HG02840 (cell line): ENCODE results near the gene BAZ1A.
"Not testable (repeated sequence)": the region's sequence is repeated elsewhere in the genome, so short reads cannot be mapped to it uniquely, and the experiment has no call there.

ENCODE experiments used
- ATAC-seq: cut with Tn5 transposase; IDR thresholded peaks from one replicate; pipeline ENCODE4 v1.9.1; 2021; ENCODE audit warnings: mild to moderate bottlenecking, moderate library complexity, moderate number of reproducible peaks; ENCODE audit not compliant: unreplicated experiment, low FRiP score

The BAZ1A gene

DNA sequence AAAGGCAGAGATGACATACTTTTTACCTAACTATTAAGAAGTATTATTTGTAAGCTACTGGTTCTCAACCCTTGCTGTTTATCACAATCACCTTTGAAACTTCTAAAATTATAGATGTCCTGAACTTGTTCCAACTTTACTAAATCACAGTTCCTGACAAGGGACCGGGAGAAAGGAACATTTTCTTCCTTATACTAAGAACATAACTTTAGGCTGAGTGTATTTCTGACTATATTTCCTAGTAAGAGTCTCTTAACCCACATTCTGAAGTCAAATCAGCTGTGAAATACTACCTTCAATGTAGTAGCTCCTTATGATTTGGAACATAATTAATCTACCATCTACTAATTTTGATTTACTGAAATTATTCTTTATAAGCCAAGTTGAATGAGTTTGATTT, 80.2 kb downstream of the BAZ1A start:
- ATAC-seq, result no peak

DNA sequence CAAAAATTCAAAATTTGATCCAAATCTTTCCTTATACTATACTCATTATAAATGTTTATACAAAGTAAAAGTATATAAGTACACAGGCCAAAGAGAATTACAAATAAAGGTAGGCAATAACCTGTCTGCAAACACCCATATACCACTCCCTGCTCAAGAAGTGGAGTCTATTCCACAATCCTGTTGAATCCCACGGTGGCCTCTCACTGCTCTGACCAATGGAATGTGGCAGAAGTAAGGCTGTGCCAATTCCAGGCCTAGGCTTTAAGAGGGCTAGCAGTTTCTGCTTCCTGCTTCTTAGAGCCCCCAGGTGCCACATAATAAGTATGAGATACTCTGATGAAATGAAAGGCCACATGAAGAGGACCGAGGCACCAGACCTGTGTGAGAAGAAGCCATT, 80.9 kb downstream of the BAZ1A start:
- no peak for ATAC-seq

DNA sequence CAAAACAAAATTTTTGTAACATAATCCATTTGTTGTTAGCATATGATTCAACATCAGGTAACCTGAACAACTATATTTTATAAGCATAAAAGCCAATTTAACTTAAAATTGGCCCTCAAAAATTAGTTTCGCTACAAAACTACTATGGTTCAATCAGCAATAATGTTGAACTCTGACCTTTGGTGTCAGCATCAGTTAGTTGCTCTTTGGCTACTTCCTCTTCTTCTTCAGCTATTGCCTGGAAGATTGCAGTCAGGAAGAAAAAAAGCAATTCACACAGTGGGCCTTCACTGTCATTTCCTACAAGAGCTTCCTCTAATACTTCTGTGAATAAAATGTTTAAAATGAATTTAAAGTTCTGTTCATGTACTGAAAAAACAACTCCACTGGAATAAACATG, 82.6 kb downstream of the BAZ1A start:
- ATAC-seq, result no peak

DNA sequence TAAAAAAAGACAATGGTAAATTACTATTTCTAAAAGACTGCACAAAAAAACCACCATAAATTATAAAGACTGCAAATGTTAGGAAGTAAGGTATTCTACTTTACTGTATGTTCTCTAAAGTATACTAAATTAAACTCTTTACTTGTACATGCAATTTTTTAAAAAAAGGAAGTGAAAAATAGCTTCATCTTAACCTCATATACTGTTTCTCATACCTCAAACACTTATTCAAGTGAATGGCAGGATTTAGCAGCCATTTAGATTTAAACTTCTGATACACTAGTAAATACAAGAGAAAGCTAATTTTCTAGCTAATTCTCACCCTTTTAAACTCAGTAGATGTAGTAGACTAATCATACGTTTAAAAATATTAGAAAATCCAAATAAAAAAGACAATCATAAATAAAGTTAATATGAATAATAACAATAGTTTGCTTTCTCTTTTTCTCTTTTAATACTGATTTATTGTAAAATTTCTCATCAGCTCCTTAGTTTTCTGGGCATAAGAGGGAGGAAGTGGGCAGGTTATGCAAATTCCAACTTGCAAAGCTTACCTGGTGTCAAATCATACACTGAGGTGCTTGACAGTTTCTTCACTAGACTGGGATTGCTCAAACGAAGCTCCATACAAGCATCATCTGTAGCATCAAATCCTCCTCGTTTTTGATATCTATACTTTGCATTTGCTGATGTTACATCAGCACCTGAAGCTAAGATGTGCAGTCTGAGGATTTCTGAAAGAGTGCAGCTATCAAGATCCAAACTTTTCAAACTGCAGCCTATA, 89.7 kb downstream of the BAZ1A start:
- no peak for ATAC-seq

DNA sequence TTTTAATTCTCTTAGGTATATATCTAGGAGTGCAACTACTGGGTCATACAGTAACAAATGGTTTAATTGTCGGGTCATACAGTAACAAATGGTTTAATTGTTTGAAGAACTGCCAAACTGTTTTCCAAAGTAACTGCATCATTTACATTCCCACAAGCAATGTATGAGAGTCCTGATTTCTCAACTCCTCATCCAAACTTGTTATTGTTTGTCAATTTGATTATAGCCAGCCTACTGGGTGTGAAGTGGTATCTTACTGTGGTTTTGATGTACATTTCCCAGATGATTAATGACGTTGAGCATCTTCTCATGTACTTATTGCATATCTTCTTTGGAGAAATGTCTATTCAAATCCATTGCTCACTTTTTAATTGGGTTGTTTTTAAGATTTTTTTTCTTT, 93.1 kb downstream of the BAZ1A start:
- no peak for ATAC-seq

DNA sequence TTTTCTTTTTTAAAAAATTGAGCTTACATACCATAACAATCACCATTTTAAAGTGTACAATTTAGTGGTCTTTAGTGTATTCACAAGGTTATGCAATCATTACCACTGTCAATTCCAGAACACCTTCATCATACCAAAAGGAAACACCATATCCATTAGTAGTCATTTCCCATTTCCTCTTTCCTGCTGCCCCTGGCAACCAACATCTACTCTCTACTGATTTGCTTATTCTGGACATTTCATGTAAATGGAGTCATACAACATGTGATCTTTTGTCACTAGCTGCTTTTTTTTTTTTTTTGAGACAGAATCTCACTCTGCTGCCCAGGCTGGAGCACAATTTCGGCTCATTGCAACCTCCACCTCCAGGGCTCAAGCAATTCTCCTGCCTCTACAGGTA, 93.9 kb downstream of the BAZ1A start:
- no peak for ATAC-seq

DNA sequence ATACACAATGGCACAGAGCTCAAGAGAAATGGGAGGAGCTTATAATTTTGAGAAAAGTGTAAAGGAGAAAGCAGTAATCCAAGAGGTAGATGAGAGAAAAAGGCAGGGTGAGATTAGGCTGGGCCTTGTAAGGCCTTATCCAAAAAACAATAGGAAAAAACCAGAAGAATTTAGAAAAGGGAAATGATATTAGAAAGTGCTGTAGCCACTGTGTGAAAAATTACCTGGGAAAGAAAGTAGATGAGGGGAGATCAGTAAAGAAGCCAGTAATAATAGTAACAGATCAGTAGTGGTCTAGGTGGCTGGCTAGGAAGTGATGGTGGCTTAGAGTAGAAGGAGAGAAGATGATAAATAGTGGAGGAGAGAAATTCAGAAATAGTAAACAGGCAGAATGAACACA, 94.5 kb downstream of the BAZ1A start:
- ATAC-seq, result no peak

DNA sequence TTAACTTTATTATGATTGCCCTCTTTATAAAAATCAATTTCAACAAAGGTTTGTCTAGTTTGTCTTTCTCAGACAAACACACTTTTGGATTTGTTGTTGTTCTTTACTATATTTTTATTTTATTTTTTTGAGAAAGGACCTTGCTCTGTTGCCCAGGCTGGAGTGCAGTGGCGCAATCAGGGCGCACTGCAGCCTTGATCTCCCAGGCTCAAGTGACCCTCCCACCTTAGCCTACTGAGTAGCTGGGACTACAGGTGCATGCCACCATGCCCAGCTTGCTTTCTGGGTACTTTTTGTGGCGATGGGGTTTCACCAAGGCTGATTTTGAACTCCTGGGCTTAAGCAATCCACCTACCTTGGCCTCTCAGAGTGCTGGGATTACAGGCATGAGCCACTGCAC, 96.4 kb downstream of the BAZ1A start:
- ATAC-seq, result no peak

DNA sequence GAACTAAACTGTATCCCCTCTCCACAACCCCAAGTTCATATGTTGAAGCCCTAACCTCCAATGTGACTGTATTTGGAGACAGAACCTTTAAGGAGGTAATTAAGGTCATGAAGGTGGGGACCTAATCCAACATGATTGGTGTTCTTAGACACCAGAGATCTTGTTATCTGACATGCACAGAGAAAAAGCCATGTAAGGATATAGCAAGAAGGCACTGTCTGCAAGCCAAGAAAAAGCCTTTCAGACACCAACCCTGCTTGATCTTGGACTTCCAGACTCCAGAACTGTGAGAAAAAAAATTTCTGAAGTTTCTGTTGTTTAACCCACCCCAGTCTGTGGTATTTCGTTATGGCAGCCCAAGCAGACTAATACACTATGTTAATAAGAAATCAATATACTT, 98.5 kb downstream of the BAZ1A start:
- ATAC-seq, result no peak

DNA sequence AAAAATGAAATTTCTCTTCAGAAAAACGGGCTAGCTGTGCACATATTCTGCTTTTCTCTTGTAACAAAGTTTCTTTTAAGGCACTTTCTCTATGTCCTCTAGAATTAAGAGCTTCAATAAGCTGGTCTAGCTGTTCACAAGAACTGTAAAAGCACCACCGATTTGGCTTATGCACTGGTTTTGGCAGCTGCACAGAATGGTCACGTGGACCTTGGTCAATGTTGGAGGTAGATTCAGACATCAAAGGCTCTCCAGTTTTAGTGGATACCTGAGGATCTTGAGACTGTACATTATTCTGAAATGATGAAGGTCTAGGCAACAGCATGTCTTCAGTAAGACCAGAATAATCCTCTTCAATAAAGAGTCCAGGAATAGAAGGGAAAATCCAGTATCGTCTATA, 99.2 kb downstream of the BAZ1A start:
- no peak for ATAC-seq

DNA sequence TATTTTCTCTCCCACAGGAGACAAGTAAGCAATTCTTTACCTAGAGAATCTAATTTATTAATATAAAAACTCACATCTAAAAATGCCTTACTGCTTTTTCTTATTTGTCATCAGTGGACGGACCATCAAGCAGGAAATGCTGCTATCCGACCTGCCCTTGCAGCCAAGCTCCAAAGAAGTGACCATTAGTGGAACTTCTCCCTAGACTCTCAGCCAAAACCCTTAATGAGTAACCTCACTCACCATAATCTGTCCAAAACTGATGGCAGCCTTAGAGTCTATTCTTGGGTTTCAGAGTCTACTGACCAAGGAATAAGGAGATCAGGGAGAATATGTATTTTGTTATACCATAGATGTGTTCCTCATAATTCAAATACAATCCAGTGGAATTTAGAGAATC, 99.8 kb downstream of the BAZ1A start:
- ATAC-seq, result no peak

DNA sequence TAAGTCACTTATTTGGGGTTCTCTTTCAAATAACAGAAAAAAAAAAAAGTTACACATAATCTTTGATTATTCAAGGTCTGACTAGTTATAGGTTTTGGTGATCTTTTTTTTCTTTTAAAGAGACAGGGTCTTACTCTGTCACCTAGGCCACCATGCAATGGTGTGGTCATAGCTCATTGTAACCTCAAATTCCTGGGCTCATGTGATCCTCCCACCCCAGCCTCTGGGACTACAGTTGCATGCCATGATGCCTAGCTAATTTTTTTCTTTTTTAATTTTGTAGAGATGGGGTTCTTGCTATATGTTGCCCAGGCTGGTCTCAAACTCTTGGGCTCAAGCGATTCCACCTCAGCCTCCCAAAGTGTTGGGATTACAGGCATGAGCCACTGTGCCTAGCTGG, 104.3 kb downstream of the BAZ1A start:
- ATAC-seq, result no peak

DNA sequence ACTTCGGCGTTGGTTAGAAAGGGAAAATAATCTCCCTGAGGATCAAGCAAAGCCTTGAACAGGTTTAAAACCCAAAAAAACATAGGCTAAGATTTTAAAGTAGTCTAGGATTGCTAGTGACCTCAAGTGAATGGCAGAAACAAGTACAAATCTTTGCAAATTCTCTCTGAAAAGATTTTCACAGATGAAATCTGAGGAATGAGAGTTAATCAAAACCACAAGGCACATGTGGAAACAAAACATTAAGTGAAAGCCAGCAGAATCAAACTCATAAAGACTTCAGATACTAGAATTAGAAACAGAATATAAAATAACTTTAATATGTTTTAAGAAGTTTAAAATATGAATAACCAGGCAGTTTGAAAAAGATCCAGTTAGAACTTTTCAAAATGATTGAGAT, 108.6 kb downstream of the BAZ1A start:
- no peak for ATAC-seq

DNA sequence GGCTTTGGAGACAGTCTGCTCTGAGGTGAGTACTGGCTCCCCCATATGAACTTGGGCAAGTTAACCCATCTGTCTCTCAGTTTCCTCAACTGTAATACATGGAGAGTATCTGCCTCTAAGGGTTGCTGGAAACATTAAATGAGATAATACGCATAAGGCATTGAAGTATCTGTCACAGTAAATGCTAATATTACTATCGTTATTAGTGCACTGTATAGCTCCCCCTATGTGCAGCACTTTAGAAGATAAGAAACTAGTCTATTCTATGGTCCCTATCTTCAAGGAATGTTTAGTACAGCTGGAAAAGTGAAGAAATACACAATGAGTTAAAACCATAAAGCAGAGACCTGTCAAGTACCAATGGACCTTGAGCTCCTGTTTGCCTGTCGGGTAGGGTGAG, 109.1 kb downstream of the BAZ1A start:
- no peak for ATAC-seq

DNA sequence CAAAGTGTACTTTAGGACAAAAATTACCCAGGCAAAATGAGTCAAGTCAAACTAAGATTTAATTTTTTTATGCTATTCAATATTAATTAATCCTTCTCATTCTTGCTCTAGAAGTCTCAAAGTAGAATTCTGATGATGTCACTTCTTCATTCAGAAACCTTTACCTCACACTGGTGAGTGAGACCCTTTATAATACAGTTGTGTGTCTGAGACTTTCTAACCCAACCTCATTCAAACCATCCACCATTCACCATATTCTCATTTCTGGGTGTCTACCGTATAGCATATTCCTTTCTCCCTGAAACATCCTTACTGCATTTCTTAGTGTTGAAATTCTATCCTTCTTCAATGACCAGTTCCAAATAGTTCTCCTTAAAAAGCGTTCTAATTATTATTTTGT, 119.9 kb downstream of the BAZ1A start:
- ATAC-seq, result no peak

DNA sequence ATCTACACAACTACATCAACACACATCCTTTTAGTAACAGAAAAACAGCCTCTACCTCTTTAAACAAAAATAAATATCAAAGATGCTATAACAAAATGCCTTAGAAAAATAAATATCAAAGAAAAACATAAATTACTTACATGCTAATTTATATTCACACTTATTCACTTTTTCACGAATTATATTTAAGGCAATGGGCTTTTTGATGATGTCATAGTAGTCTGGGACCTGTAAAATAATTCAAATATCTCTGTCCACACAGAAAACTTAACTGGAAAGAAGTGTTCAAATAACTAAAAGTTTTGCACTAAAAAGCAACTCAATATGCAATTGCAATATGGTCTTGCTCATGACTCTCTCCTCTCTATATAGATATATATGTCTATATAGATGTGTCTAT, 120.5 kb downstream of the BAZ1A start:
- ATAC-seq, result no peak

DNA sequence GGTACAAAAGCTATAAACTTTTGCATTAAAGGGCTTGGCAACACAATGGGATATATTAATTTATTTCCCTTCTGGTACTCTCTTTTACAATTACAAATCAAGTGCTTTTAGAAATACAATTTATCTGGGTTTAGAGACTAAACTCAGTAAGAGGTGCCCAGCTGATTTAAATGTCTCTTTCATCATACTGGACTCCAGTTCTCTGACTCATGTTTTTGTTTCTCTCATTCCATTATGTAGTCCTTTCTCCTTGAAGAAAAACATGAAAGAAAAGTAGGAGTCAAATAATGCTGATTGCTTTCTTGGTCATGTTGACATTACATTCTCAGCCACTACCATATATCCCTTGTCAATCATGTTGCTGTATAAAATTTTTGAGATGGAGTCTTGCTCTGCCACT, 124.5 kb downstream of the BAZ1A start:
- no peak for ATAC-seq

DNA sequence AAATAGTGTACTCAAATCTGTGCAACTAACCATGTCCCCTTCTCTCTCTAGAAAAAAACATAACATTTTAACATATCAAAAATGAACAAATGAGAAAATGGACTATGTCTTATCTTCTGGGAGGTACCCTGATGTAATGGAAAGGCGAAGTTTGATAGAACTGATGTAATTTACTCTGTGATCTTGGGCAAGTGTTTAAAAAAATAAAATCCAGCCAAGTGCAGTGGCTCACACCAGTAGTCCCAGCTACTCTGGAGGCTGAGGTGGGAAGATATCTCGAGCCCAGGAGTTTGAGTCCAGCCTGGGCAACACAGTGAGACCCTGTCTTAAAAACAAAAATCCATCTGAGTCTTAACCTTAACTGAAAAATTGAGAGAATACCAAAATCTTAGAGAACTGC, 124.9 kb downstream of the BAZ1A start:
- ATAC-seq, result no peak

DNA sequence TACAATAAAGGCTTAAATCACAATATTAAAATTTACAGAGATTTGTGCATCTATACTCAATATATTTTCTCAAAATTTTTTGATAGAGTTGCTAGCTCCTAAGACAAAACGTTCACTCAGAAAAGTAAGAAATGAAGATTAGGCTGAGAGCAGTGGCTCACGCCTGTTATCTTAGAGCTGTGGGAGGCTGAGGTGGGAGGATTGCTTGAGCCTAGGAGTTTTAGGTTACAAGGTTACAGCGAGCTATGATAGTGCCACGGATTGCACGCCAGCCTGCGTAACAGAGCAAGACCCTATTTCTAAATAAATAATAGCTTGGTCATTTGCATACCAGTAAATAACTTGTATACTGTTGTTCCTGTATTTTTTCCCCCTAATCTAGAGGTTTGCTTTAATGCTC, 125.8 kb downstream of the BAZ1A start:
- no peak for ATAC-seq

DNA sequence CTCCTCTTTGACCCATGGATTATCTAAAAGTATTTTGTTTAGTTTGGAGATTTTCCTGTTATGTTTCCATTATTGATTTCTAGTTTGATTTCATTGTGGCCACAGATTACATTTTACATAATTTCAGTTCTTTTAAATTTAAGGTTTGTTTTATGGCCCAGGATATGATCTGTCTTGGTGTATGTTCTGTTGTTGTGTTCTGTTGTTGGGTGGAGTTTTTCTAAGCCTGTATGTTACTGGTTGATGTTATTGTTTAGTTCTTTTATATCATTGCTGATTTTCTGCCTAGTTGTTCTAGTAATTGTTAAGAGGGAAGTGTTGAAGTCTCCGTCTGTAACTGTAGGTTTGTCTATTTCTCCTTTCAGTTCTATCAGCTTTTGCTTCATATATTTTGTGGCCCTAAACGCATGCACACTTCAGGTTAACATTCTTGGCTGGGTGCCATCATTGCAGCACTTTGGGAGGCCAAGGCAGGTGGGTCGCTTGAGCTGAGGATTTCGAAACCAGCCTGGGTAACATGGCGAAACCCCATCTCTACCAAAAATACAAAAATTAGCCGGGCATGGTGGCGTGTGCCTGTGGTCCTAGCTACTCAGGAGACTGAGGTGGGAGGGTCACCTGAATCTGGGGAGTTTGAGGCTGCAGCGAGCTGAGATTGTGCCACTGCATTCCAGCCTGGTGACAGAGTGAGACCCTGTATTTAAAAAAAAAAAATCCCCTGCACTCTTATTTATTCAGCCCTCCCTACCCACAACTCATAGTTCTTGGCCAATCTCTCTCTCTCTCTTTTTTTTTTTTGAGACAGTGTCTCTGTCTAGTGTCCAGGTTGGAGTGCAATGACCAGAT, 132.7 kb downstream of the BAZ1A start:
- ATAC-seq, result no peak

DNA sequence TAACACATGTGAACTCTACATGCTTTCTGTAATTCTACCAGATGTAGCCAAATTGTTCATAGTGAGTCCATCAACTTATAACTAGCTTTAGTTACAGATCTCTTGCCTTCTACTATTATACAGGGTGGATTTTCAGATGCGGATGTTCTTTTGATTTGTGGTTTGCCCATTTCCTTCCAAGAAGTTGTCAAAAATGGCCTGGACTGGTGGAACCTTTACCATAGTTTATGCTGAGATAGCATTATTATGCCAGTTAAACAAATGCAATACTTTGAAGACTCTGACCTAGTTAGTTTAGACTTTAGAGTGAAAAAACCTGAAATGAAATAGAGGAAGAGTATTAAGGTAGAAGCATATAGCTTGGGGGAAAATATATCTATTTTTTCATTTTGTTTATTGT, 133.3 kb downstream of the BAZ1A start:
- no peak for ATAC-seq

DNA sequence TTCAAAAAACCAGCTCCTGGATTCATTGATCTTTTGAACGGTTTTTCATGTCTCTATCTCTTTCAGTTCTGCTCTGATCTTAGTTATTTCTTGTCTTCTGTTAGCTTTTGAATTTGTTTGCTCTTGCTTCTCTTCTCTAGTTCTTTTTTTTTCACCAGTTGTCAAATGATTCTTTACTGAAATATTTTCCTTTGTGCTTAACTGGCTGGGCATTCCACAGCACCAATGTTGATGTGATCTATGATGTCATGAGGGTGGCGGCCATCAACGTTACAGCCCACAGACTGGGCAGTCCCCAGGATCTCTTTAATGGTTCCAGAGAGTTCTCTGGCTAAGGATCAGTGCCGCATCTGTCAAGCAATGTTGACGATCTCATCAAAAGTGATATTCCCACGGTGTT, 135.0 kb downstream of the BAZ1A start:
- not testable (repeated sequence) for ATAC-seq
